GM12878 (cell line): Measurements from ENCODE around the gene FADS1.

Source experiments
- GABPA ChIP-seq: IDR thresholded peaks from 2 replicates; pipeline ENCODE4 v1.6.1; 2014; ENCODE audit warnings: antibody characterized with exemption, low read depth, mild to moderate bottlenecking, inconsistent platforms
- POLR2AphosphoS5 ChIP-seq: IDR thresholded peaks from 2 replicates; pipeline ENCODE4 v1.6.1; 2011; ENCODE audit warnings: mild to moderate bottlenecking, low read length, inconsistent platforms
- TF ChIP-seq, protein P1 (sequence below): fragments of 450-650 bp; formaldehyde crosslinking; IDR thresholded peaks from 2 replicates; pipeline ENCODE4 v1.4.0; 2020; ENCODE audit warnings: mild to moderate bottlenecking, moderate library complexity

DNA sequence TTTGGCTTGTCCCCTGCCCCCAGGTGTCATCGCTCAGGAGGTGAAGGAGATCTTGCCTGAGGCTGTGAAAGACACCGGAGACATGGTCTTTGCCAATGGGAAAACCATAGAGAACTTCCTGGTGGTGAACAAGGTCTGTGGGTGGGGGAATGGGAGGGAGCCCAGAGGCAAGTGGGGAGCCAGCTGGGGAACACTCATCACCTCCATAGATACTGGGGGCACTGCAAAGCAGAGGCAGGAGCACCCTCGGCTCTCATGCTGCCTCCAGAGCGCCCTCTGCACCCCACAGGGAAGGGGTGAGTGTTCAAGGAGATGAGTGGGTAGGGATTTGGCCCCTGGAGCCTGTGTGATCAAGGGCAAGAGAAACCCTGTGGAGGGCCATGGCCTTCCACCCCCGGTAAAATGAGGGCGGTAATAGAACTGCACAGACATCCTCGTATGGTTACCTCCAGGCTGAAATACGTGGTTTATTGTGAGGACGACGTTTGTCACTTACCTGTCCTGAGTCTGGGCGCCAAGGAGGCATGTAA, 38.4 kb downstream of the FADS1 start:
- TF ChIP-seq, protein P1, sequence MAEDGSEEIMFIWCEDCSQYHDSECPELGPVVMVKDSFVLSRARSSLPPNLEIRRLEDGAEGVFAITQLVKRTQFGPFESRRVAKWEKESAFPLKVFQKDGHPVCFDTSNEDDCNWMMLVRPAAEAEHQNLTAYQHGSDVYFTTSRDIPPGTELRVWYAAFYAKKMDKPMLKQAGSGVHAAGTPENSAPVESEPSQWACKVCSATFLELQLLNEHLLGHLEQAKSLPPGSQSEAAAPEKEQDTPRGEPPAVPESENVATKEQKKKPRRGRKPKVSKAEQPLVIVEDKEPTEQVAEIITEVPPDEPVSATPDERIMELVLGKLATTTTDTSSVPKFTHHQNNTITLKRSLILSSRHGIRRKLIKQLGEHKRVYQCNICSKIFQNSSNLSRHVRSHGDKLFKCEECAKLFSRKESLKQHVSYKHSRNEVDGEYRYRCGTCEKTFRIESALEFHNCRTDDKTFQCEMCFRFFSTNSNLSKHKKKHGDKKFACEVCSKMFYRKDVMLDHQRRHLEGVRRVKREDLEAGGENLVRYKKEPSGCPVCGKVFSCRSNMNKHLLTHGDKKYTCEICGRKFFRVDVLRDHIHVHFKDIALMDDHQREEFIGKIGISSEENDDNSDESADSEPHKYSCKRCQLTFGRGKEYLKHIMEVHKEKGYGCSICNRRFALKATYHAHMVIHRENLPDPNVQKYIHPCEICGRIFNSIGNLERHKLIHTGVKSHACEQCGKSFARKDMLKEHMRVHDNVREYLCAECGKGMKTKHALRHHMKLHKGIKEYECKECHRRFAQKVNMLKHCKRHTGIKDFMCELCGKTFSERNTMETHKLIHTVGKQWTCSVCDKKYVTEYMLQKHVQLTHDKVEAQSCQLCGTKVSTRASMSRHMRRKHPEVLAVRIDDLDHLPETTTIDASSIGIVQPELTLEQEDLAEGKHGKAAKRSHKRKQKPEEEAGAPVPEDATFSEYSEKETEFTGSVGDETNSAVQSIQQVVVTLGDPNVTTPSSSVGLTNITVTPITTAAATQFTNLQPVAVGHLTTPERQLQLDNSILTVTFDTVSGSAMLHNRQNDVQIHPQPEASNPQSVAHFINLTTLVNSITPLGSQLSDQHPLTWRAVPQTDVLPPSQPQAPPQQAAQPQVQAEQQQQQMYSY (CRISPR knock-in tag) = no peak
- no peak for TF ChIP-seq GABPA
- no peak for TF ChIP-seq POLR2AphosphoS5
